Right atrium auricular region (tissue), 2 donors: ENCODE measurements around the gene METTL26. TPM values are rescaled to one million over a fixed set of nuclear protein-coding genes. Genes with fewer than 3 reads are reported as not detected.

ENCODE experiments used
- DNase-seq: peaks from one replicate; pipeline ENCODE4 v3.0.0-alpha.2; 2019; ENCODE audit warnings: low spot score
- H3K27ac ChIP-seq, 2 donors: fragments of 200-600 bp; sonication (generic); 1 replicate in 1 of 2; 2 replicates in 1 of 2; pipeline ENCODE4 v1.5.1; 2016 to 2019
- H3K27me3 ChIP-seq, 2 donors: fragments of 200-600 bp; sonication (generic); one replicate each; pipeline versions ENCODE4 v1.5.1 to v1.6.0; 2017 to 2019
- H3K36me3 ChIP-seq: fragments of 200-600 bp; sonication (generic); one replicate; pipeline ENCODE4 v1.5.1; 2016
- H3K4me1 ChIP-seq, 2 donors: fragments of 200-600 bp; sonication (generic); one replicate each; pipeline versions ENCODE4 v1.5.1 to v1.6.0; 2017 to 2019
- H3K4me3 ChIP-seq, 2 donors: fragments of 200-600 bp; sonication (generic); 1 replicate in 1 of 2; 2 replicates in 1 of 2; pipeline ENCODE4 v1.5.1; 2017 to 2019; ENCODE audit warnings: mild to moderate bottlenecking in 1 of 2, moderate library complexity in 1 of 2
- H3K9me3 ChIP-seq, 2 donors: fragments of 200-600 bp; sonication (generic); one replicate each; pipeline ENCODE4 v1.5.1; 2019
- CTCF ChIP-seq, 2 donors: fragments of 200-600 bp; sonication (generic); IDR thresholded peaks; one replicate each; pipeline ENCODE4 v1.5.1; 2019; ENCODE audit warnings: antibody characterized with exemption in 2 of 2
- total RNA-seq, 2 donors: library from RNA; depleted of rRNA; stranded (reverse); fragments of >200 nt; gene quantifications; one replicate each; pipeline ENCODE4 v1.1.0, GENCODE V29; 2016

METTL26 gene
- total RNA-seq, 2 donors from 2014 or later: 103 to 137 TPM

GRCh38 chr16:645852-646678, 10.0 kb upstream of the METTL26 start:
- H3K4me3 ChIP-seq: peak overlapping the region; percentile 2 to 21
- H3K27ac ChIP-seq: peak overlapping the region; percentile 44 to 92
- no peak for DNase-seq
- H3K36me3 ChIP-seq: no peaks in the 10 kb centered on the region
- H3K4me1 ChIP-seq: peaks cover 0 to 75% of the 10 kb centered on the region in 2 donors
- no peaks in the 10 kb centered on the region for H3K27me3 ChIP-seq
- H3K9me3 ChIP-seq: no peaks in the 10 kb centered on the region
- no peak for TF ChIP-seq CTCF (IDR thresholded peaks at IDR 0.05)

GRCh38 chr16:644556-644955, 8.5 kb upstream of the METTL26 start:
- Histone ChIP-seq H3K4me1 (peaks cover 0 to 68% of the 10 kb centered on the region in 2 donors), H3K27me3 (no peaks in the 10 kb centered on the region), H3K9me3 (no peaks in the 10 kb centered on the region), H3K27ac (no peak overlapping the region), H3K36me3 (no peaks in the 10 kb centered on the region), H3K4me3 (no peak overlapping the region)
- no peak for DNase-seq
- TF ChIP-seq CTCF (IDR thresholded peaks at IDR 0.05): no peak

- Histone ChIP-seq H3K27ac (peak overlapping the region; percentile 86 to 93), H3K27me3 (no peaks in the 10 kb centered on the region), H3K4me1 (peaks cover 0 to 61% of the 10 kb centered on the region in 2 donors), H3K9me3 (no peaks in the 10 kb centered on the region), H3K4me3 (peak overlapping the region; percentile 74 to 78), H3K36me3 (no peaks in the 10 kb centered on the region)
- no peak for TF ChIP-seq CTCF (IDR thresholded peaks at IDR 0.05)
- no peak for DNase-seq
These were observed 6.9 kb upstream of the METTL26 start for GRCh38 chr16:643050-643368.

GRCh38 chr16:642189-643049, 6.3 kb upstream of the METTL26 start:
- H3K9me3 ChIP-seq: no peaks in the 10 kb centered on the region
- no peaks in the 10 kb centered on the region for H3K36me3 ChIP-seq
- no peaks in the 10 kb centered on the region for H3K27me3 ChIP-seq
- H3K4me3 ChIP-seq: peak overlapping the region; percentile 74 to 78
- no peak for TF ChIP-seq CTCF (IDR thresholded peaks at IDR 0.05)
- H3K27ac ChIP-seq: peak overlapping the region; percentile 86 to 93
- H3K4me1 ChIP-seq: peaks cover 0 to 61% of the 10 kb centered on the region in 2 donors
- no peak for DNase-seq

- H3K27ac ChIP-seq: peak within 1 kb of the TSS; percentile 86 to 93
- TF ChIP-seq CTCF (IDR thresholded peaks at IDR 0.05): no peak
- peak within 1 kb of the TSS; percentile 74 to 78 for H3K4me3 ChIP-seq
- H3K4me1 ChIP-seq: peaks cover 0 to 56% of the 10 kb centered on the region in 2 donors
- no peaks in the 10 kb centered on the region for H3K9me3 ChIP-seq
- no peaks in the 10 kb centered on the region for H3K36me3 ChIP-seq
- peak; percentile 76 for DNase-seq
- no peaks in the 10 kb centered on the region for H3K27me3 ChIP-seq
These were observed 5.5 kb upstream of the METTL26 start, which contains the start of gene MCRIP2 for GRCh38 chr16:641326-642188. Gene MCRIP2 (plus strand): TSS chr16:641828. CDS start chr16:641992, 164 bp downstream.
